Stimulated activated naive CD8-positive, alpha-beta T cell treated with anti-CD3 and anti-CD28 coated beads, Interleukin-15, amount 100 ng/mL, for 72 hours (primary cell): ENCODE data around the gene NCLN.
A peak's percentile ranks its signal among the peaks of the same experiment; 100 is the strongest.
"Not testable (repeated sequence)": the region's sequence is repeated elsewhere in the genome, so short reads cannot be mapped to it uniquely, and the experiment has no call there.

ENCODE experiments used
- ATAC-seq: fragments of 150-1000 bp; cut with Tn5 transposase; 2 replicates; pipeline ENCODE4 v1.10.0; 2021; ENCODE audit warnings: mild to moderate bottlenecking, moderate library complexity
- DNase-seq, 2 donors: peaks; one replicate each; pipeline ENCODE4 v3.0.0; 2021 to 2022
- H3K27ac Mint-ChIP-seq, 2 donors: one replicate each; pipeline ENCODE4 v1.8.0; 2022; ENCODE audit warnings: mild to moderate bottlenecking in 2 of 2, mixed read lengths in 2 of 2, moderate library complexity in 2 of 2
- H3K27me3 Mint-ChIP-seq: one replicate; pipeline ENCODE4 v1.8.0; 2022; ENCODE audit warnings: mixed read lengths
- H3K4me1 Mint-ChIP-seq: one replicate; pipeline ENCODE4 v1.8.0; 2022; ENCODE audit warnings: mild to moderate bottlenecking, mixed read lengths
- H3K4me3 Mint-ChIP-seq, 2 donors: one replicate each; pipeline ENCODE4 v1.8.0; 2022; ENCODE audit warnings: mild to moderate bottlenecking in 2 of 2, mixed read lengths in 2 of 2, moderate library complexity in 1 of 2
- H3K9me3 Mint-ChIP-seq, 2 donors: one replicate each; pipeline ENCODE4 v1.8.0; 2022; ENCODE audit warnings: mixed read lengths in 2 of 2

The NCLN gene

DNA sequence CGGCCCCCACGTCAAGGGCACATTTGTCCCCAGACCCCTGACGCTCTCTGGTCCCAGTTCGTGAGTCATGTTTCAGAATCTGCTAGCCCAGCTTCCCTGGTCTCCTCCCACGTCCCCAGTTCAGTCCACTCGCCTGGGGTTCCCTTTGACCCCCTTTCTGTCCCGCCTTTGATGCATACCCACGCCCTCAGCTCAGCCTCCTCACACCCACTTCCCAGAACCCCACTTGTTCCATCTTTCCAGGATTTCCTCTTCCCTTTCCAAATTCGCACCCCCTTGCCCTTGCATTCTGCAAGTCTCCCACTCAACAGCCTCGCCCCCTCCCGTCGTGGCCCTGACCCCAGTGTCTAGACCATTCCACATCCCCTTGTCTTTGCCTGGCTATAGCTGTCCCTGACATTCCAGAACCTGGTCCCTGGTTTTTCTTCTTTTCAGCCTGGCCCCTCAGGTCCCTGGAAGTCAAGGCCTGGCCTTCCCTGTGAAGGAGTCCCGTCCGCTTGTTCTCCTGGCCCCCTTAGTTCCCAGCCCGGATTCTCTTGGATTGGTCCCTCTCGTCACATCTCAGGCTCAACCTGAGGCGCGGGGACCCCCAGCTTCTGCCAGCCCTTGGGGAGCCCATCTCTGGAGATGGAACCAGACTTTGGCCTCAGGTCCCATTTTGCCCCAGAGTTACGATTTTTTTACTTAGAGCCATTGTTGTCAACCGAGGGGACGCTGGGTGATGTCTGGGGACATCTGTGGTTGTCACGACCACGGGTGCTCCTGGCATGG is 1.3 kb downstream of the NCLN start:
- Mint-ChIP-seq H3K27ac (peak overlapping the region; percentile 74 to 97), H3K9me3 (no peaks in the 10 kb centered on the region), H3K4me3 (peak overlapping the region; percentile 96 to 97), H3K27me3 (no peaks in the 10 kb centered on the region), H3K4me1 (peaks cover 68% of the 10 kb centered on the region)
- DNase-seq (no peak), ATAC-seq (no peak)

DNA sequence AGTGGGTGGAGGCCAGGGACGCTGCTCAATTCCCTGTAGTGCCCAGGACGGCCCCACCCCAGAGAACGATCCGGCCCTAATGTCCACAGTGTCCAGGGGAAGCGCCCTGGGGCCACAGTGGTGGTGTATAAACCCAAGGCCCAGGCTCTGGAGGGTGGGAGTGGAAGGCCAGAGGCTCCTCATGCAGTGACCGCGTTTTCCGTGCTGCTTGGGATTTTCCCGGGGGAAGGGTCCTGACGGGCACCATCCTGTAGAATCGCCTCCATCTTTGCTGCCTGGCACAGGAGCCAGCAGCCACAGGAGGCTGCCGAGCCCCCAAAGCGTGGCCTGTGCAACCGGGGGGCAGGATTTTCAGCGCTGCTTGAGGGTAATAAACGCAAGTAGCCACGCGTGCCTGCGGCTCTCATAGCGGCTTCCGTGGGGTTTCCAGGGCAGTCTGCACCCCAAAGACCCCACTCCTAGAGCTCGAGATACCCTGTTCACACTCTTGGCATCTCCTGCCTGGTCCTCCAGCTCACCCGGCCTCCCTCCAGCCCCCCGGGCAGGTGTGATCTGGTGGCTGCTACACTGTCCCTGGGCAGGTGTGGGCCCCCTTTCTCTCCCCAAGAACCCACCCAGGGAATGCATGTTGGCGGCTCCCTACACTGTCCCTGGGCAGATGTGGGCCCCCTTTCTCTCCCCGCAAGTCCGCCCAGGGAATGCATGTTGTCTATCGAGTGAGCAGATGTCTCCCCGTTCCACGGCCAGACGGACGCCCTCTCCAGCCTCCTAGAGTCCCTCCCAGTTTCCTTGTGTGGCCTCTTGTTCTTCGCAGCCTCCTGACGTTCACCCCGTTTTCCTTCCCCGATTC is 2.2 kb downstream of the NCLN start:
- Mint-ChIP-seq H3K4me1 (peaks cover 64% of the 10 kb centered on the region), H3K4me3 (peak overlapping the region; percentile 96 to 97), H3K9me3 (no peaks in the 10 kb centered on the region), H3K27me3 (no peaks in the 10 kb centered on the region), H3K27ac (peak overlapping the region in 1 of 2 donors; percentile 86)
- DNase-seq (no peak), ATAC-seq (no peak)

DNA sequence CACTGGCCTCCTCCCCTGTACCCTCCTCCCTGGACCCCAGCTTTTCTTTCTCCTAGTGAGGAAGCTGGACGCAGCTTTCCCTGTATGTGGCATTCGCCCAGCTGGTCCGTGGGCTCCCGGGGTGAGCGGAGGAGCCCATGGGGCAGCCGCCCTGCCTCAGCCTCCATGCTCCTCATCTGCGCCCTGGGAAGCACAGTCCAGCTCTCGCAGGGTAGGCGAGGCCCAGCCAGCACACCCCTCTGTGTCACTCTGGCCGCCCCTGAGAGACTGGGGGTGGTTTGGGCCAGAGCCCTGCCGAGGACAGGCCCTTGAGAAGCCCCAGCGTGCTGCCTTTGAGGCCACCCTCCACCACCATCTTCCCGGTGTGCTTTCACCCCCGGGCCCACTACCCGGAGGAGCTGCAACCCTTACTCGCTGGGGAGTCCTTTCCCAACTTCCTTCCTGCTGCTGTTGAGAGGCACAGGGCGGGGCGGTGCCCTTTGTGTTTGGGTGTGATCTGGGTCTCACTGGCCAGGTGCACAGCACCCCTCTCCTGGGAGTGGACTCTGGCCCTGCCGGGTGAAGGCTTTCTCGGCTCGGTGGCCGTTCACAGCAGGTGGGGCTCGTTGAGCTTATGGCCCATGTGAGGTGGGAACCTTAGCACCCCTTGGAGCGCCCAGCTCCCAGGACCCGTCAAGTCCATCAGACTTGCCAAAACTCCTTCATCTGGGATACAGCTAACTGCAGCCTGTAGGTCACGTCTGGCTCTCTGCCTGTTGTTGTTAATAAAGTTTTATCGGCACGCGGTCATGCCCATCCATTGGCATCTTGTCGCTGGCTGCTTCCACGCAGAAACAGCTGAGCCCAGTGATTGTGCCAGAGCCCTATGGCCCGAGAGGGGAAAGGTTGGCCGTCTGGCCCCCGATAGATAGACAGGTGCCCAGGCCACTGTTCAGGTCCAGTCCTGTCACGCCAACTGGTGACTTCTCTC is 3.2 kb downstream of the NCLN start:
- Mint-ChIP-seq H3K9me3 (no peaks in the 10 kb centered on the region), H3K4me3 (peak overlapping the region; percentile 56 to 96), H3K27me3 (no peaks in the 10 kb centered on the region), H3K27ac (peak overlapping the region in 1 of 2 donors; percentile 95), H3K4me1 (peaks cover 64% of the 10 kb centered on the region)
- DNase-seq (no peak), ATAC-seq (no peak)

GRCh38 chr19:3189702-3190469 is 4.2 kb downstream of the NCLN start:
- Mint-ChIP-seq H3K27ac (peak overlapping the region in 1 of 2 donors; percentile 83), H3K9me3 (no peaks in the 10 kb centered on the region), H3K4me3 (no peak overlapping the region), H3K4me1 (peaks cover 54% of the 10 kb centered on the region), H3K27me3 (no peaks in the 10 kb centered on the region)
- DNase-seq = no peak
- ATAC-seq = no peak

DNA sequence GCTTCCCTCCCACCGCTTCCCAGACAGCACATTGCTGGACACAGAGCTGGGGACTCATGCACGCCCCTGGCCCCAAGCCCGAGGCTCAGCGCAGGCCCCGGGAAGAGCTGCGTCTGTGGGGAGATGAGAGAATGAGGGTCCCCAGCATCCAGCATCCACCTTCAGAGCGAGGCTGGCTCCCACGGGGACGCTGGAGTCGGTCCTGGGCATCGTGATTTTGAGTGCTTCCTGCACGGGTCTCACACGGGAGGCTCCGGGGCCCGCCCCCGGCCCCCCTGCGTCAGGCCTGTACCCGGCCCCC is 4.7 kb downstream of the NCLN start:
- DNase-seq = no peak
- H3K27ac Mint-ChIP-seq = no peak overlapping the region
- no peaks in the 10 kb centered on the region for H3K27me3 Mint-ChIP-seq
- ATAC-seq = no peak
- H3K4me1 Mint-ChIP-seq = peaks cover 49% of the 10 kb centered on the region
- no peaks in the 10 kb centered on the region for H3K9me3 Mint-ChIP-seq
- no peak overlapping the region for H3K4me3 Mint-ChIP-seq

GRCh38 chr19:3190921-3191805 is 5.4 kb downstream of the NCLN start:
- Mint-ChIP-seq H3K4me1 (peaks cover 49% of the 10 kb centered on the region), H3K4me3 (no peak overlapping the region), H3K9me3 (no peaks in the 10 kb centered on the region), H3K27me3 (no peaks in the 10 kb centered on the region), H3K27ac (peak overlapping the region in 1 of 2 donors; percentile 46)
- ATAC-seq (no peak), DNase-seq (no peak)

GRCh38 chr19:3191806-3192104 is 6.0 kb downstream of the NCLN start:
- Mint-ChIP-seq H3K27ac (peak overlapping the region in 1 of 2 donors; percentile 34), H3K4me1 (peaks cover 45% of the 10 kb centered on the region)
- not testable (repeated sequence) for ATAC-seq, H3K9me3 Mint-ChIP-seq, H3K4me3 Mint-ChIP-seq, DNase-seq, H3K27me3 Mint-ChIP-seq

DNA sequence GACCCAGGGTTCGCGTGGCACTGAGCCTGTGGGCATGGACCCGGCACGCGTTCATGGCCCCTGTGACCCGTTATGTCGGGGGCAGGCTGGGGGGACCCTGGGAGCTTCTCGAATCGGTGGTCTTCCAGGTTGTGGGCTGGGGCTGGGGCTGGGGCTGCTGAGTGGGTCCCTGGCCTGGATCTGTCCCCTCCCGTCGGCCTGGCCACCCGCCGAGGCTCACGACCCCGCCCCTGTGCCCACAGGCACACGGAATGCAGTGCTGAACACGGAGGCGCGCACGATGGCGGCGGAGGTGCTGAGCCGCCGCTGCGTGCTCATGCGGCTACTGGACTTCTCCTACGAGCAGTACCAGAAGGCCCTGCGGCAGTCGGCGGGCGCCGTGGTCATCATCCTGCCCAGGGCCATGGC is 6.5 kb downstream of the NCLN start:
- Mint-ChIP-seq H3K27me3 (no peaks in the 10 kb centered on the region), H3K27ac (no peak overlapping the region), H3K4me1 (peaks cover 41% of the 10 kb centered on the region), H3K9me3 (no peaks in the 10 kb centered on the region), H3K4me3 (no peak overlapping the region)
- ATAC-seq (no peak), DNase-seq (no peak)

- ATAC-seq = peak; percentile 17
- peaks cover 36% of the 10 kb centered on the region for H3K4me1 Mint-ChIP-seq
Observed at GRCh38 chr19:3192684-3193083, 7.0 kb downstream of the NCLN start.

DNA sequence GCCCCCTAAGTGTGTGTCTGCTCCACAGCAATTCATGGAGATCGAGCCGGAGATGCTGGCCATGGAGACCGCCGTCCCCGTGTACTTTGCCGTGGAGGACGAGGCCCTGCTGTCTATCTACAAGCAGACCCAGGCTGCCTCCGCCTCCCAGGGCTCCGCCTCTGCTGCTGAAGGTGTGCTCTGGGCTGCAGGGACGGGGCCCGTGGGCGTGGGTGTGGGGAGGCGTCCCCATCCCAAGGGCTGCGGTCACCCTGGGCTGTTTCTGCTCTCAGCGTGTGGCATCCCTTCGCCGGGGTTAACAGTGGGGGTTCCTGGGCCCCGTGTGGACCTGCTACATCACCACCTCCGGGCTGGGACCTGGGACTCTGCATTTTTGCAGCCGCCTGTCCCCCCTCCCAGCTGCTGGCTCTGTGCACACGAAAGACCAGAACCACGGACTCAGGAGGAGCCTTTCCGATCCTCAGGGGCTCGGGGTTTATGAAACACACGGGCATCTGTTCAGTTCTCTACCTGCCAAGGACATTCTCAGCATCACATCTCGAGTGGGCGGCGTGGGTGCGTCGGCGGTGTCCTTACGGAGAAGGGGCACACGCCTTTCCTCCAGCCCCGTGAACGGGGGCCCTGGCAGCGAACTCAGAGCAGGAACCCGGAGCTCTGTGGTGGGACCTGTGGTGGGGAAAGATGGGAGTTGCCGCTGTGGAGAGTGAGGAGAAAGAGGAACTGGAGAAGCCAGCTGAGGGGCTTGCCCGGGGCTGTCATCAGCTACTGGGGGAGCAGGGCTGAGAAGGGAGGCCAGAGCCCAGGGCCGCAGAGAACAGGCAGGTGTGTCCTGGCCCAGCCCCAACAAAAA is 7.8 kb downstream of the NCLN start:
- Mint-ChIP-seq H3K27ac (peak overlapping the region in 1 of 2 donors; percentile 52), H3K27me3 (no peaks in the 10 kb centered on the region), H3K4me3 (no peak overlapping the region), H3K4me1 (peaks cover 28% of the 10 kb centered on the region), H3K9me3 (no peaks in the 10 kb centered on the region)
- DNase-seq = no peak
- peak; percentile 41 for ATAC-seq

More at GRCh38 chr19:3192684-3193083, 7.0 kb downstream of the NCLN start:
- H3K27me3 Mint-ChIP-seq = no peaks in the 10 kb centered on the region
- H3K9me3 Mint-ChIP-seq = no peaks in the 10 kb centered on the region
- no peak for DNase-seq
- no peak overlapping the region for H3K4me3 Mint-ChIP-seq
- H3K27ac Mint-ChIP-seq = no peak overlapping the region

DNA sequence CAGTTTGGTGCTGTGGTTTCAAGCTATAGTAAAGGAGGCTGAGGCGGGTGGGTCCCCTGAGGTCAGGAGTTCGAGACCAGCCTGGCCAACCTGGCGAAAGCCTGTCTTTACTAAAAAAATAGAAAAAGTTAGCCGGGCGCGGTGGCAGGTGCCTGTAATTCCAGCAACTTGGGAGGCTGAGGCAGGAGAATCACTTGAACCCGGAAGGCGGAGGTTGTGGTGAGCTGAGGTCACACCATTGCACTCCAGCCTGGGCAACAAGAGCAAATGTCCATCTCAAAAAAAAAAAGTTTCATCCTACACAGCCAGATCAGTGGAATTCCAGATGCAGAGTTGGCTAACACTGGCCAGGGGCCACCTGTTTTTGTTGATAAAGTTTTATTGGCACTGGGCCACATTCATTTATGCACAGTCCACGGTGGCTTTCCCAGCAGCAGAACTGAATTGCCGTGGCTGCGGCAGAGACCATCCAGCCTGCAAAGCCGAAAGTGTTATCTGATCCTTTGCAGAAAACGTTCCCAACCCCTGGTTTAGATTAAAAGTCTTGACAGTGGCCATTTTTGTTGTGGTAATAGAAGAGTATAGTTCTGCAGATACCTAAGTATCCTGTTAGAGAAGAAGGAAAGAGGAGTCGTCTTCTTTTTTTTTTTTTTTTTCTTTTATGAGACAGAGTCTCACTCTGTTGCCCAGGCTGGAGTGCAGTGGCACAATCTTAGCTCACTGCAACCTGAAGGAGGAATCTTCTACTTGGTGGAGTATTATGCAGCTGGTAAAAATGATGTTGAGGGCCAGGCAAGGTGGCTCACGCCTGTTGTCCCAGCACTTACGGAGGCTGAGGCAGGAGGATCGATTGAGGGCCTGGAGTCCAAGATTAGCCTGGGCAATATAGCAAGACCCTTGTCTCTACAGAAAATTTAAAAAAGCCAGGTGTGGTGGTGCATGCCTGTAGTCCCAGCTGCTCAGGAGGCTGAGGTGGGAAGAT is 8.7 kb downstream of the NCLN start:
- DNase-seq (no peak), ATAC-seq (no peak)
- Mint-ChIP-seq H3K9me3 (no peaks in the 10 kb centered on the region), H3K4me1 (peaks cover 19% of the 10 kb centered on the region), H3K4me3 (no peak overlapping the region), H3K27ac (no peak overlapping the region), H3K27me3 (no peaks in the 10 kb centered on the region)

- Mint-ChIP-seq H3K4me3 (no peak overlapping the region), H3K9me3 (no peaks in the 10 kb centered on the region), H3K4me1 (peaks cover 12% of the 10 kb centered on the region), H3K27me3 (no peaks in the 10 kb centered on the region), H3K27ac (peak overlapping the region in 1 of 2 donors; percentile 48)
- ATAC-seq (no peak), DNase-seq (no peak)
Observed at GRCh38 chr19:3196064-3196932, 10.6 kb downstream of the NCLN start.
